Inflammatory macrophage treated with lipopolysaccharide for 4 hours (primary cell): ENCODE results near the gene TADA3.
A peak's percentile ranks its signal among the peaks of the same experiment; 100 is the strongest.

Experiments
- DNase-seq: peaks from one replicate; pipeline ENCODE4 v3.0.0-alpha.2; 2020

The TADA3 gene

DNA sequence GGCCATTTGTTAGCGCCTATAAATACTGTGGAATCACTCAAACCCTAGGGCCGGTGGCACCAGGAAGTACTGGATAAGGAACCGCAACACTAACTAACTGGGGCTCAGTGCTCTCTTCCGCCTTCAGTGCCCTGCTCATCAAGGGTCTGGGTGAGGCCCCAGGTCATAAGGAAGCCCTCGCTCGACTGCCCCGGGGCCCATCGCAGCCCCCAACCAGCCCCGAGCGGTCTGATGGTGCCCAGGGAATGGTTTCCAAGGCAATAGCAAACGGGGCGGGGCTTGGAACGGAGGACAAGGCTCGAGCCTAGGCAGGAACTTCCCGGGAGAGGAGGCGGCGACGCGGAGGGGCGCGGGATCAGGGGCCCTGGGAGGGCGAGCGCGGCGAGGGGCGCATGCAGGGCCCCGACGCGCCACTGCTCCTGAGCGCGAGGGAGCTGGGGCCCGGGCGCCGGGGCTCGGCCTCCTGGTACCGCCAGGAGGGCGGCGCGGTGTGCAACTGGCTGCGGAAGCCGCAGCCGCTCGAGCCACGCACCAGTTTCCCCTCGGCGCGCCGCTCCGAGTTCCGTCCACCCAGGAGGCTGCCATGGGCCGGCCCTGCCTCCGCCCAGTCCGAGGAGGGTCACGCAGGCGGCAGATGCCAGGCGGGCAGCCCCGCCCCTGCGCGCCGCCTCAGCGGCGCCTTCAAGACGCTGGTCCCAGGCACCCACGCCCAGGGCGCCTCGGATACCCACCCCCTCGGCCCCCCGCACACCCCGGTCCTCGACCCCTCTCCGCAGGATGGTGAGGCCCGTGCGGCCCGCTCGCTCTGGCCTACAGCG, 17.6 kb upstream of the TADA3 start, which contains the start of gene TTLL3:
Gene TTLL3, plus strand, starts transcription at position 648 of the 818 bp plus-strand sequence. CDS start 400 bp downstream, outside the sequence.
- peak; percentile 53 for DNase-seq

DNA sequence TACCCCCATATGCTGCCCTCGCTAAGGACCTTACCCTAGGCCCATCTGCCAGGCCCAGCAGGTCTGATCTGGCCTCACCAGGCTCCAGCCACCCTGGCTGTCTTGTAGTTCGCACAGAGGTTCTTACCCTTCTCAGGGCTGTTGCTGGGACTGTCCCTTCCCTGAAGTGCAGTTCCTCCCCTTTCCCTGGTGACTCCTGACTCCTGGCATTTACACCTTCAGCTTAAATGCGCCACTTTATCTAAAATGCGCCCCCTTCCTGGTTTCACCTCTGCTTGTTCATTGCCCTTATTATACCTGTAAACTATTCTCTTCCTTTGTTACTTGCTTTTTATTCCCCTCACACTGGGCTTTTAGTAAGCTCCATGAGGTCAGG, 17.0 kb upstream of the TADA3 start:
- no peak for DNase-seq

DNA sequence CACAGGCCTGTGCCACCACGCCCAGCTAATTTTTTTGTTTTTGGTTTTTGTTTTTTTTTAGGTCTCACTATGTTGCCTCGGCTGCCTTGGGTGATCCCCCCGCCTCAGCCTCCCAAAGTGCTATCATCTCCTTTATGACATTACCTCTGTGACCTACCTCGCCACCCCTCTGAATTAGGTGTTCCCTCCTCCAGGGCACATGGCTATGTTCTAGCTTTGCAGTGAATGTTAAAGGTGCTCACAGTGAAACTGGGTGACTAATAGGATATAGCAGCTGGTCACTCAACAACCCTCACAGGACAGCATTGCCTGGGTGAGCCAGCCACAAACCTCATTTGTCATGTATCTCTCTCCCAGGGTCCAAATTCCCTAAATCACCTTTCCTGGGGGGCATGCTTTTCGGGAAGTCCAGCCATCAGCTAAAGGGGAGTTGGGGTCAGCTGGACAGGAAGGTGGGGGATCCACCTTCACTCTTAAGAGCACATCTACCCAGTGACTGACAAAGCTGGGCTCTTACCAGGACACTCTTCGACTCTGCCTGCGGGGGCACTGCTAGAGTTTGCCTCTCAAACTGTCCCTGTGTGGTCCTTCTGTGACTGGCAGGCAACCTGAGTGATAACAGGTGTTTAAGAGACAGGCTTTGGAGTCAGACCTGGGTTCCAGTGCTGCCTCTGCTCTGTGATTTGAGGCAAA, 16.2 kb upstream of the TADA3 start:
- peak; percentile 27 for DNase-seq

GRCh38 chr3:9807981-9808344, 15.7 kb upstream of the TADA3 start:
- DNase-seq: no peak

DNA sequence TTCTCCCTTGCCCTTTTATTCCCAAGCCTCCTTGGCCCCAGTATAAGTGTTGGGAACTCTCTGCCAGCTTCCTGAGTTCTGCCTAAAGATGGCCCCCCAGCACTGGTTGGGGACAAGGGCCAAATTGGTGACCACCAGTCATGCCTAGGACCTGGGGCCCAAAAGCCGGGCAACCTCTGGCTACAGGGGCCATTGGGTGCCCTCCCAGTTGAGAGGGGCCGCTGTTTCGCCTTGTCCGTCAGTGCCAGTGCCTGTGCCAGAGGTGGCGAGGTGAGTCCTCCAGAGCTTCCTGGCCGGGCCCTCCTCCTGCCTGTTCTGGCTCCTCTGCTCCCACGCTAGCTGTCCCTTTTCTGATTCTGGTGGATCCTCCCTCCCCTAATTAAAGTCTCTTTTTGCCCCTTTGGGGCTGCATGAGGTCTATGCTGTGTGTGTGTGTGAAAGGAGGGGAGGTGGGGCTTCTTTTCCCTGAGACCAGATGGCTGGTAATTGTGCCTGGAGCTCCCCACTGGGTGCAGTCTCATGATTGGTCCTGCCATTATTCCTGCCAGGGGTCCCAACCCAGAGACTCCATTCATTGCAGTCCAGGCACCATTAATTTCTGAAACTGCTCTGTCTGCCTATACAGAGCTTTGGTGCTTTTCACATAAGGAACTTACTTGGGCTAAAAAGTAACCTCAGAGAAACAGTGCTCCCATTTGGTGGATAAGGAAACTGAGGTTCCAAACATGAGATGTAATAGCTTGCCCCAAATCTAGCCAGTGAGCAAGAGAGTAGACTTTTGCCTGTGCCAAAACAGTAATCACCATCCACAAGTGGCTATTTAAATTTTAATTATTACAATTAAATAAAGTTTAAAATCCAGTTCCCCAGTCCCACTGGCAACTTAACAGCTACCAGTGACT, 14.7 kb upstream of the TADA3 start:
- no peak for DNase-seq

GRCh38 chr3:9806137-9806536, 13.9 kb upstream of the TADA3 start:
- no peak for DNase-seq

DNA sequence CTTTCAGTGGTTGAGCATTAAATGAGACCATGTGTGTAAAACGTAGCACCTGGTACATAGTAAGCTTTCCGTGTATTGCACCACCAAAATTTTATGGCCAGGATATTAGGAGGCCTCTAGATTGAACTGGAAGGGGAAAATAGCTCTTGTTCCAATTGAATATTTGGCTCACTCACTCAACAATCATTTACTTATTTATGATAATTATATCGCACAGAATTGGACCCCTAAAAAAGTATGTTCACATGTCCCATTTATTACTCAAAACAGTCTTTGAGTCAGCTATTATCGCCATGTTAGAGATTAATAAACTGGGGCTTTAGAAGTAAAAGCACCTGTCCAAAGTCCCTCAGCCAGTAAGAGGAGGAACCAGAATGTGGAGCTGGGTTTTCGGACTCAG, 12.7 kb upstream of the TADA3 start:
- no peak for DNase-seq

- no peak for DNase-seq
Observed at GRCh38 chr3:9803494-9803893, 11.2 kb upstream of the TADA3 start.

GRCh38 chr3:9800529-9800928, 8.3 kb upstream of the TADA3 start:
- DNase-seq: no peak

- DNase-seq: no peak
Observed at GRCh38 chr3:9797196-9797945, 5.1 kb upstream of the TADA3 start.

GRCh38 chr3:9795207-9795606, 2.9 kb upstream of the TADA3 start:
- peak; percentile 76 for DNase-seq

DNA sequence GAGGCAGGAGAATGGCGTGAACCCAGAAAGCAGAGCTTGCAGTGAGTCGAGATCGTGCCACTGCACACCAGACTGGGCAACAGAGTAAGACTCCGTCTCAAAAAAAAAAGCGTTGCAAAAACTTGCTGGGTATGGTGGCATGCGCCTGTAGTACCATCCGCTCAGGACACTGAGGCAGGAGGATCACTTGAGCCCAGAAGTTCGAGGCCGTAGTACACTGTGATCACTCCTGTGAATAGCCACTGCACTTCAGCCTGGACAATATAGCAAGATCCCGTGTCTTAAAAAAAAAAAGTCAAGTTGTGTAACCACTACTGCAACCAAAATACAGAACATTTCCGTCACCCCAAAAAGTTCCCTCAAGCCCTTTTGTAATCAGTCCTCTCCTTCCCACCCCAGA, 2.1 kb upstream of the TADA3 start:
- DNase-seq: no peak

GRCh38 chr3:9793161-9793781, 998 bp upstream of the TADA3 start:
- DNase-seq: peak; percentile 73

GRCh38 chr3:9791790-9792404, 376 bp downstream of the TADA3 start:
- DNase-seq: no peak

- DNase-seq: no peak
Observed at GRCh38 chr3:9791127-9791526, 1.1 kb downstream of the TADA3 start.

- no peak for DNase-seq
Observed at GRCh38 chr3:9787714-9788113, 4.6 kb downstream of the TADA3 start.

- no peak for DNase-seq
Observed at GRCh38 chr3:9786825-9787669, 5.2 kb downstream of the TADA3 start.

DNA sequence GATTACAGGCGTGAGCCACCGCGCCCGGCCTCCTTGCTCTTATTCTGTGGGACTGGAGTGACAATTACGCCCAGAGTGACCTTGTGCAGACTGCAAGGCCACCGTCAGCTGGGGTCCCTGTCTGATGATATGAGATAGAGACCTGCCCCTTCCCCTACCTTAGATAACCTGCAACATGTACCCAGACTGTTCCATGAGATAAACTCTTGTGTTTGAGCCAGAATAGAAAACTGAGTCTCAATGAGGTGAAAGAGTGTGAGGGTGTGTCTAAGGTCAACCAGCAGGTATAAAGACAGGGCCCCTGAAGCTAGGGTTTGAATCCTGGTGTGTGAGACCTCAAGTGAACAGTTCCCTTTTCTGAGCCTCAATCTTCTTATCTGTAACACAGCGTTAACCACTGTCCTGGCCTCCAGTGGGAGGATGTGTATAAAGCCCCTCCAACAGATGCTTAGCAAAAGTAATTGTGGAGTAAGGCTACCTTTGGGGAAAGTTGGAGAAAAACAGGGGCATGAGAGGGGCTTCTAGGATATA, 6.0 kb downstream of the TADA3 start:
- no peak for DNase-seq

DNA sequence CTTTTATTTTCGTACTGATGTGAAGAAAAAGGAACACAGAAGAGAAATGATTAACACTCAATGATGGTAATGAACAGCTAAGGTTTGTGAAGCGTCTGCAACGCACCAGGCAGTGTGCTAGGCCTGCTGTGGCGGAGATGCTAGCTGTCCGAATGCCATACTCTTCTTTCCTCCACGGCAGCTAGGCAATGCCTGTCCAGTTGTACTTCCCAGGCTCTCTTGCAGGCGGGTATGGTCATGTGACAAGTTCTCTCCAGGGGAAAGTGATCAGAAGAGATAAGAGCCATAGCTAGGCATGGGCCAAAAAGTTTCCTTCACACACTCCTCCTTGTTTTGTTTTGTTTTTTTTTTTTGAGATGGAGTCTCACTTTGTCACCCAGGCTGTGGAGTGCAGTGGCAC, 6.7 kb downstream of the TADA3 start:
- no peak for DNase-seq

DNA sequence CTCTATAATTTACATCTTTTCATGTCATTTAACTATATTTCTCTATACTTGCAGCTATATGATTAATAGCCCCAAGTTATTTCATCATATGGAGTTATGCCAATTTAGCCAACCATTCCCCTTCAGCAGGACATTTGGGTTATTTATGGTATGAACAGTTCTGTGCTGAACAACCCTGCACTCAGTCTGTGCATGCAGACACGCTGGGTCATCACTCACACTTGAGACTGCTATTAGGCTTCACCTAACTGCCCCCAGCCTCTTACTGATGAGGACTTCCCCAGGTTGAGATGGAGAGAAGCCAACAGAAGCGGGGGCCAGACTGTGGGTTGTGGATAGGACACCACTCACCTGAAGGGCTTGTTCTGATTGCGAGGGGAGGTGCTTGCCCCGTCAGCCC, 7.3 kb downstream of the TADA3 start:
- no peak for DNase-seq

GRCh38 chr3:9783954-9784353, 8.3 kb downstream of the TADA3 start:
- DNase-seq: no peak
